ENCODE data around the gene CLEC2D.
"Not testable (repeated sequence)": the region's sequence is repeated elsewhere in the genome, so short reads cannot be mapped to it uniquely, and the experiment has no call there.

Gene CLEC2D

GRCh38 chr12:9669534-9669933 lies at the start of gene CLEC2D:
Gene CLEC2D, plus strand, starts transcription at chr12:9669713. Its CDS starts 22 bp downstream, at chr12:9669735.
- no peak for DNase-seq (ENCODE audit: low spot score)

- no peak for DNase-seq (ENCODE audit: low spot score)
Measured at GRCh38 chr12:9625019-9625418, 44.5 kb upstream of the CLEC2D start.

- DNase-seq (ENCODE audit: low spot score), result no peak
Measured at GRCh38 chr12:9626291-9626690, 43.2 kb upstream of the CLEC2D start.

- no peak for DNase-seq (ENCODE audit: low spot score)
Measured at GRCh38 chr12:9626821-9627220, 42.7 kb upstream of the CLEC2D start.

- DNase-seq (ENCODE audit: low spot score), result no peak
Measured at GRCh38 chr12:9632766-9633165, 36.7 kb upstream of the CLEC2D start.

GRCh38 chr12:9634177-9634803 lies 35.2 kb upstream of the CLEC2D start:
- DNase-seq (ENCODE audit: low spot score), result peak; percentile 69

- DNase-seq (ENCODE audit: low spot score), result no peak
Measured at GRCh38 chr12:9634969-9635754, 34.4 kb upstream of the CLEC2D start.

GRCh38 chr12:9636150-9636850 lies 33.2 kb upstream of the CLEC2D start:
- no peak for DNase-seq (ENCODE audit: low spot score)

- DNase-seq (ENCODE audit: low spot score), result peak; percentile 13
Measured at GRCh38 chr12:9636851-9637206, 32.7 kb upstream of the CLEC2D start.

GRCh38 chr12:9640024-9640423 lies 29.5 kb upstream of the CLEC2D start:
- DNase-seq (ENCODE audit: low spot score), result no peak

- DNase-seq (ENCODE audit: low spot score), result no peak
Measured at GRCh38 chr12:9642606-9643265, 26.8 kb upstream of the CLEC2D start.

- DNase-seq (ENCODE audit: low spot score), result no peak
Measured at GRCh38 chr12:9643266-9643660, 26.2 kb upstream of the CLEC2D start.

GRCh38 chr12:9644985-9645551 lies 24.4 kb upstream of the CLEC2D start:
- not testable (repeated sequence) for DNase-seq (ENCODE audit: low spot score)

GRCh38 chr12:9646794-9647781 lies 22.4 kb upstream of the CLEC2D start:
- no peak for DNase-seq (ENCODE audit: low spot score)

GRCh38 chr12:9647825-9648700 lies 21.4 kb upstream of the CLEC2D start:
- DNase-seq (ENCODE audit: low spot score), result peak; percentile 75

GRCh38 chr12:9648701-9649531 lies 20.6 kb upstream of the CLEC2D start:
- no peak for DNase-seq (ENCODE audit: low spot score)

- no peak for DNase-seq (ENCODE audit: low spot score)
Measured at GRCh38 chr12:9649532-9649940, 20.0 kb upstream of the CLEC2D start.

GRCh38 chr12:9650151-9650576 lies 19.3 kb upstream of the CLEC2D start:
- DNase-seq (ENCODE audit: low spot score), result no peak

- no peak for DNase-seq (ENCODE audit: low spot score)
Measured at GRCh38 chr12:9651265-9651729, 18.2 kb upstream of the CLEC2D start.
